IPS-18c (cell line): ENCODE measurements around the gene SCN10A.

Source experiments
- H3K4me3 ChIP-seq: 2 replicates; pipeline ENCODE4 v1.7.0; 2013; ENCODE audit warnings: low read depth, mild to moderate bottlenecking, low read length, moderate library complexity; ENCODE audit not compliant: insufficient read depth
- H3K9me3 ChIP-seq: one replicate; pipeline ENCODE4 v1.6.1; 2013; ENCODE audit warnings: mild to moderate bottlenecking, low read length, moderate library complexity; ENCODE audit not compliant: control insufficient read depth, insufficient read depth

Gene SCN10A

DNA sequence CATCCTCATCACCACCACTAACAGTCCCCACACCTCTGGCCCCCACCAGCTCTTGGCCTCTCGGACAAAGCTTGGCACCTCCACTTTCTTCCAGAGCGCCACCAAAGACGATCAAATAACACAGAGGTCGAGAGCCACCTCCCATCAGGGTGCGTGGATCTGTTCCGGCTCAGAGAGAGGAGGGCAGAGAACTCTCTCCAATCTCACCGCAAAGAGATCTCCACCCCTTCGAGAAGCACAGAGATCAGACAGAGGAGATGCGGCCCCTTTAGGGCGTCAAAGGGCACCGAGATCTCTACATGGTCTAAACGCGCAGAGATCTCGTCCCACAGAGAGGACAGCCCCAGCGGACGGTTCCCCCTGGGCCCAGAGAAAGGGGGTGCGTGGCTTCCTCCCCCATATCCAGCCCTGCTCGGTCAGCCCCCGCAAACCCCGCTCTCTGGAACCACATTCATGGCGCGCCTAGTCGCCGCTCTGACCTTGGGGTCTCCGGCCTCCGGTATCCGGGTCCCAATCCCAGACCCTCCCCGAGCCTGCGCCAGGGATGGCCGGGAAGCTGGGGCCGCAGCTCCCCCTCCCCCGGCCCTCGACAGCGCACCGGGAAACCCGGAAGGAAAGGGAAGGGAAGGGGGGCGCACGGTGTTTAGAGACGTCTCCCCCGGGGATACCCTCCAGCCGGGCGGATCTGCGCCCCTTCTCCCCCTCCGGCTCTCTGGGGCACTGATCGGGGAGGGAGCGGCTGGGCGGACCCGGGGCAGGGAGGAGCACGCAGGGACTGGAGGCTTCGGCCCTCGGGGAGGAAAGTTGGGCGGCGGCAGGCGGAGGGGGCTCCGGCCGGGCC, 167.1 kb downstream of the SCN10A start:
- H3K9me3 ChIP-seq, result no peaks in the 10 kb centered on the region
- peak overlapping the region; percentile 77 for H3K4me3 ChIP-seq

DNA sequence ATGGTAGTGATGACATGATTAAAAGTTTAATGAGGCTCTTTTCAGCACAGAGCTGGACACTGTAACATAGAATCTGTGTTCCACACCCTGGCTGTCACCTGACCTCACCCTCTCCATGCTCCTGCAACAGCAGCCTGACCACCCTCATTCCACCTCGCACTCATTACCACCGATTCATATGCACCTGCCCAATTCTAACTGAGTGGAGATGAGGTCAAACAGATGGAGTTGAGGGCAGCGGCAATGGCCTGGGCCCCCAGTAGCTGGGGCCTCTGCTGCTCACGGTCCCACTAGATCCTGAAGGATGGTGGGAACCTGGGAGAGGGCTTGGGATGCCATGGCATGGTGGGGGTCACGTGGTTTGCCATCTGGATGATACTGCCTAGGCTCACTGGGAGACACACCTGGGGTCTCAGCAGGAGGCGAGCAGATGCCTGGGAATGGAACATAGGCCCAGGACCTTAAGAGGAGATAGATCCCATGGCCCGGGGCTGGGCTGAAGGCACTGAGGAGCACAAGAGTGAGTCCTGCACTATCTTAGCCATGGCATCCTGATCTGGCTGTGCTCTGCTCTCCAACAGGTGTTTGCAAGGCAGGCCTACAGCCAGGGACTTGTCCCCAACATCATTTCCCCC, 167.9 kb downstream of the SCN10A start:
- peak overlapping the region; percentile 77 for H3K4me3 ChIP-seq

DNA sequence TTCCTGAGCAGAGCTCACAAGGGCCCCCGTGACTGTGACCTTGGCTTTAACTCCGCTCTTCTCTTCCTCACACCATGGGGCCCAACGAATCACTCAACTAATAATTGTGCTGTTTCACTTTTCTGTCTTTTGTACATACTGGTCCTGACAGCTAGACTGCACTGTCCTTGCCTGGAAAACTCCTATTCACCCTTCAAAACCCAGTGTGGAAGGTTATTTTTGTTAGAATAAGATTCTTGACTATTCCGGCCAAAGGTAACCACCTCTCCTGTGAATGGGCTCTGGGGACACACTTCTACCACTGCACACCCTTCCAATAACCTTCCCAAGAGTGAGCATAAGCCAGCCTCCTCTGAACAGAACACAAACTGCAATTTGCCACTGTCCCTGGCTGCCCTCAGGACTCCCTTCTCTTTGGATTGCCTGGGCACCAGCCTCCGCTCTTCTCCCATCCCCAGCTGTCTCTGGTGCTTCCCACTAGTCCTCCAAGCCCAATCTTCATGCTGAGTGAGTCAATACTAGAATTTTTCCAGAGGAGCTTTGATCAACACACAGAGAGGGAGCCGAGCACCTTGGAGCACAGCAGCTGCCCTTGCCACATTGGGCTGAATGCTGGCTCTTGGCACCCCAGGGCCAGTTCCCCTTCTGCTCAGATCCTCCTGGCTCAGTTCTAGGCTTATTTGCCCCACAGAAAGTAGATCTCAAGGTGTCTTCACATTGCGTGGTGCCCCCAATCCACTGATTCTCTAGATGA, 168.6 kb downstream of the SCN10A start:
- no peak overlapping the region for H3K4me3 ChIP-seq

More for the DNA sequence above, 167.9 kb downstream of the SCN10A start:
- no peaks in the 10 kb centered on the region for H3K9me3 ChIP-seq

More for the DNA sequence above, 168.6 kb downstream of the SCN10A start:
- no peaks in the 10 kb centered on the region for H3K9me3 ChIP-seq
